KMS-11 (cell line): ENCODE results near the gene RAPGEF5.
A peak's percentile ranks its signal among the peaks of the same experiment; 100 is the strongest.

ENCODE experiments used
- H2AFZ ChIP-seq: fragments of 200-600 bp; sonication (generic); 2 replicates; pipeline ENCODE4 v1.6.1; 2016; ENCODE audit warnings: antibody characterized with exemption, mixed run types, low read depth
- H3K27ac ChIP-seq: fragments of 200-600 bp; sonication (generic); 2 replicates; pipeline ENCODE4 v1.6.1; 2016; ENCODE audit warnings: mild to moderate bottlenecking, mixed run types
- H3K27me3 ChIP-seq: fragments of 200-600 bp; sonication (generic); 2 replicates; pipeline ENCODE4 v1.6.1; 2017; ENCODE audit warnings: mild to moderate bottlenecking, low read depth, mixed run types, moderate library complexity; ENCODE audit not compliant: insufficient read depth
- H3K36me3 ChIP-seq: fragments of 200-600 bp; sonication (generic); 2 replicates; pipeline ENCODE4 v1.6.1; 2017; ENCODE audit warnings: mild to moderate bottlenecking, mixed run types; ENCODE audit not compliant: insufficient read depth
- H3K4me1 ChIP-seq: fragments of 200-600 bp; sonication (generic); 2 replicates; pipeline ENCODE4 v1.6.1; 2016; ENCODE audit warnings: mild to moderate bottlenecking, low read depth, mixed run types; ENCODE audit not compliant: poor library complexity, severe bottlenecking
- H3K4me2 ChIP-seq: fragments of 200-600 bp; sonication (generic); 2 replicates; pipeline ENCODE4 v1.7.0; 2016; ENCODE audit warnings: mild to moderate bottlenecking, mixed run types
- H3K4me3 ChIP-seq: fragments of 200-600 bp; sonication (generic); IDR thresholded peaks from 2 replicates; pipeline ENCODE4 v1.6.1; 2017; ENCODE audit warnings: low read depth, low read length, mixed read lengths; ENCODE audit not compliant: insufficient read depth
- H3K79me2 ChIP-seq: fragments of 200-600 bp; sonication (generic); 2 replicates; pipeline ENCODE4 v1.6.1; 2016; ENCODE audit warnings: low read depth, mixed run types; ENCODE audit not compliant: insufficient read depth
- H3K9ac ChIP-seq: fragments of 200-600 bp; sonication (generic); 2 replicates; pipeline ENCODE4 v1.6.1; 2016; ENCODE audit warnings: mild to moderate bottlenecking, mixed run types
- H4K20me1 ChIP-seq: fragments of 200-600 bp; sonication (generic); 2 replicates; pipeline ENCODE4 v1.6.1; 2016; ENCODE audit warnings: mild to moderate bottlenecking, mixed run types; ENCODE audit not compliant: insufficient read depth
- CTCF ChIP-seq: fragments of 200-600 bp; sonication (generic); conservative IDR thresholded peaks from 2 replicates; pipeline ENCODE4 v1.6.1; 2017; ENCODE audit warnings: low read depth, mild to moderate bottlenecking, antibody characterized with exemption, low read length, moderate library complexity, mixed read lengths

Gene RAPGEF5

GRCh38 chr7:22108151-22108845, 248.7 kb downstream of the RAPGEF5 start:
- Histone ChIP-seq H3K4me1 (peaks cover 30% of the 10 kb centered on the region), H3K9ac (no peak overlapping the region), H3K4me3 (no peak overlapping the region), H2AFZ (no peak overlapping the region), H3K79me2 (no peaks in the 10 kb centered on the region), H3K27ac (no peak overlapping the region), H3K36me3 (no peaks in the 10 kb centered on the region), H4K20me1 (no peaks in the 10 kb centered on the region), H3K27me3 (no peaks in the 10 kb centered on the region), H3K4me2 (no peak overlapping the region)
- TF ChIP-seq CTCF: no peak

GRCh38 chr7:22105550-22105949, 251.4 kb downstream of the RAPGEF5 start:
- H3K4me1 ChIP-seq: peaks cover 25% of the 10 kb centered on the region
- no peaks in the 10 kb centered on the region for H3K27me3 ChIP-seq
- H3K36me3 ChIP-seq: no peaks in the 10 kb centered on the region
- H2AFZ ChIP-seq: no peak overlapping the region
- no peak overlapping the region for H3K4me3 ChIP-seq
- no peak overlapping the region for H3K27ac ChIP-seq
- no peak overlapping the region for H3K9ac ChIP-seq
- no peaks in the 10 kb centered on the region for H4K20me1 ChIP-seq
- no peak overlapping the region for H3K4me2 ChIP-seq
- TF ChIP-seq CTCF: no peak
- no peaks in the 10 kb centered on the region for H3K79me2 ChIP-seq

GRCh38 chr7:22094413-22095342, 262.3 kb downstream of the RAPGEF5 start:
- Histone ChIP-seq H3K4me3 (no peak overlapping the region), H3K9ac (no peak overlapping the region), H3K79me2 (no peaks in the 10 kb centered on the region)

GRCh38 chr7:22093936-22094335, 263.0 kb downstream of the RAPGEF5 start:
- Histone ChIP-seq H3K4me1 (no peaks in the 10 kb centered on the region), H3K9ac (no peak overlapping the region), H3K27me3 (no peaks in the 10 kb centered on the region), H3K27ac (no peak overlapping the region), H3K4me3 (no peak overlapping the region), H3K36me3 (no peaks in the 10 kb centered on the region), H3K79me2 (no peaks in the 10 kb centered on the region), H3K4me2 (no peak overlapping the region), H4K20me1 (no peaks in the 10 kb centered on the region), H2AFZ (no peak overlapping the region)
- TF ChIP-seq CTCF: no peak

More at GRCh38 chr7:22094413-22095342, 262.3 kb downstream of the RAPGEF5 start:
- H2AFZ ChIP-seq: no peak overlapping the region
- no peak overlapping the region for H3K27ac ChIP-seq
- no peak overlapping the region for H3K4me2 ChIP-seq
- TF ChIP-seq CTCF: 0 out of 2 replicates have a peak, but pooled peaks have one; percentile 14
- no peaks in the 10 kb centered on the region for H3K4me1 ChIP-seq
- no peaks in the 10 kb centered on the region for H3K27me3 ChIP-seq
- H3K36me3 ChIP-seq: no peaks in the 10 kb centered on the region
- H4K20me1 ChIP-seq: no peaks in the 10 kb centered on the region
